Measurements from ENCODE around the gene REXO4. TPM values are rescaled to one million over a fixed set of nuclear protein-coding genes. Genes with fewer than 3 reads are reported as not detected.

Gene REXO4
- total and polyA plus RNA-seq, 2 of the 8 experiments (the other 6 are each of a cell fraction or from before 2014, with no cell fraction given): 19.1 to 38.3 TPM

- TF ChIP-seq CTCF (IDR thresholded peaks at IDR 0.05; ENCODE audit: control extremely low read depth in 1 of 3, insufficient read depth in 1 of 3, low read depth in 1 of 3, low read length in 3 of 3) (no peak), RFX5 (IDR thresholded peaks at IDR 0.05; ENCODE audit: borderline replicate concordance, low read depth, low read length) (no peak), USF2 (IDR thresholded peaks at IDR 0.05; ENCODE audit: low read length) (no peak), KDM1A (IDR thresholded peaks at IDR 0.05; ENCODE audit: borderline replicate concordance, low read length) (no peak), TBP (IDR thresholded peaks at IDR 0.05; ENCODE audit: low read depth, low read length) (no peak), ATF3 (IDR thresholded peaks at IDR 0.05; ENCODE audit: insufficient read depth, low read depth, low read length) (no peak), CHD1 (IDR thresholded peaks at IDR 0.05; ENCODE audit: low read depth, low read length) (no peak)
These were observed 43.1 kb downstream of the REXO4 start (continued) for GRCh38 chr9:133374612-133375115.

All from H1 (cell line).